HCT116 (cell line): ENCODE data around the gene RPL13. TPM values are rescaled to one million over a fixed set of nuclear protein-coding genes. Genes with fewer than 3 reads are reported as not detected.

Experiments used
- ATAC-seq: fragments of 200-7000 bp; cut with Tn5 transposase; 2 replicates; pipeline ENCODE4 v1.9.1; 2020; ENCODE audit warnings: mild to moderate bottlenecking, moderate library complexity
- BruUV-seq: library from RNA; stranded (reverse); fragments of 400-500 nt; replicated peaks from 2 replicates; lab custom pipeline; 2021; lab: Mats Ljungman, UMichigan
- CTCF ChIA-PET: fragments of 300-600 bp; sonication (Branson Sonifier 250); formaldehyde crosslinking; loops from one replicate; lab custom pipeline; 2021; ENCODE audit warnings: antibody characterized with exemption; lab: Charles Lee
- POLR2A ChIA-PET: fragments of 300-600, 350-600 bp; sonication (Branson Sonifier 250); formaldehyde crosslinking; loops from one replicate; lab custom pipeline; 2021; ENCODE audit warnings: antibody characterized with exemption; lab: Charles Lee
- RAD21 ChIA-PET, 2 experiments: fragments of 300-600 bp; sonication (Branson Sonifier 250); formaldehyde crosslinking; loops; one replicate each; lab custom pipeline; 2023; ENCODE audit warnings: low total read pairs in 2 of 2; ENCODE audit not compliant: uncharacterized antibody in 2 of 2, unreplicated experiment in 2 of 2, low non-redundant PET in 1 of 2; lab: Charles Lee
- DNase-seq: peaks from one replicate; pipeline ENCODE4 v3.0.0-alpha.2; 2010; ENCODE audit warnings: low read depth, low spot score
- H2AFZ ChIP-seq: fragments of 200-600 bp; shearing (Covaris generic), sonication (generic); 2 replicates; pipeline ENCODE4 v1.6.1; 2017; ENCODE audit warnings: low read depth, mixed run types, mixed read lengths, antibody characterized with exemption, low read length; ENCODE audit not compliant: poor library complexity, severe bottlenecking
- H3K27ac ChIP-seq: 2 replicates; pipeline ENCODE4 v1.5.1; 2012; ENCODE audit warnings: low read depth, low read length
- H3K27me3 ChIP-seq: fragments of 200-600 bp; sonication (generic); 2 replicates; pipeline ENCODE4 v1.6.1; 2016; ENCODE audit warnings: mixed run types, low read length, mixed read lengths; ENCODE audit not compliant: insufficient read depth
- H3K36me3 ChIP-seq, 2 experiments: fragments of 200-500 bp in 1 of 2; fragments of 200-600 bp in 1 of 2; sonication (Bioruptor generic) in 1 of 2; sonication (generic) in 1 of 2; 2 replicates each; pipeline versions ENCODE4 v1.5.1 to v1.6.1; 2014 to 2016; ENCODE audit warnings: low read length in 2 of 2, inconsistent platforms in 1 of 2, mixed read lengths in 1 of 2, mixed run types in 1 of 2; ENCODE audit not compliant: insufficient read depth in 2 of 2, control insufficient read depth in 1 of 2
- H3K4me1 ChIP-seq, 2 experiments: fragments of 200-600 bp in 1 of 2; sonication (generic) in 1 of 2; 2 replicates each; pipeline versions ENCODE4 v1.5.1 to v1.6.1; 2012 to 2017; ENCODE audit warnings: low read length in 2 of 2, inconsistent platforms in 1 of 2, mild to moderate bottlenecking in 1 of 2, mixed read lengths in 1 of 2, mixed run types in 1 of 2, moderate library complexity in 1 of 2; ENCODE audit not compliant: insufficient read depth in 2 of 2, control insufficient read depth in 1 of 2
- H3K4me2 ChIP-seq: fragments of 200-600 bp; sonication (generic); 2 replicates; pipeline ENCODE4 v1.6.1; 2017; ENCODE audit warnings: mixed run types, low read length, mixed read lengths
- H3K4me3 ChIP-seq, 2 experiments: fragments of 200-600 bp in 1 of 2; sonication (generic) in 1 of 2; replicated peaks in 1 of 2; 2 replicates each; pipeline ENCODE4 v1.5.1; 2011 to 2016; ENCODE audit warnings: low read length in 2 of 2, control low read depth in 1 of 2, low read depth in 1 of 2, mild to moderate bottlenecking in 1 of 2, mixed read lengths in 1 of 2, mixed run types in 1 of 2
- H3K79me2 ChIP-seq: fragments of 200-600 bp; sonication (generic); 2 replicates; pipeline ENCODE4 v1.6.1; 2017; ENCODE audit warnings: mild to moderate bottlenecking, mixed run types, low read length, moderate library complexity, mixed read lengths; ENCODE audit not compliant: insufficient read depth
- H3K9ac ChIP-seq: fragments of 200-600 bp; sonication (generic); 2 replicates; pipeline ENCODE4 v1.6.1; 2016; ENCODE audit warnings: low read length, mixed read lengths
- H3K9me2 ChIP-seq: fragments of 200-600 bp; sonication (generic), shearing (Covaris generic); 2 replicates; pipeline ENCODE4 v1.6.1; 2017; ENCODE audit warnings: mixed run types, mild to moderate bottlenecking, moderate library complexity; ENCODE audit not compliant: insufficient read depth
- H3K9me3 ChIP-seq, 2 experiments: fragments of 200-500 bp in 1 of 2; fragments of 200-600 bp in 1 of 2; sonication (Bioruptor generic) in 1 of 2; sonication (generic) in 1 of 2; 2 replicates each; pipeline ENCODE4 v1.6.1; 2014 to 2017; ENCODE audit warnings: low read length in 2 of 2, mixed read lengths in 2 of 2, inconsistent platforms in 1 of 2, low read depth in 1 of 2, mild to moderate bottlenecking in 1 of 2, mixed run types in 1 of 2, moderate library complexity in 1 of 2; ENCODE audit not compliant: control insufficient read depth in 1 of 2, insufficient read depth in 1 of 2
- H4K20me1 ChIP-seq: fragments of 200-600 bp; sonication (generic), shearing (Covaris generic); 2 replicates; pipeline ENCODE4 v1.6.1; 2017; ENCODE audit warnings: mixed run types, mild to moderate bottlenecking, moderate library complexity; ENCODE audit not compliant: insufficient read depth
- CBX3 ChIP-seq: IDR thresholded peaks from 2 replicates; pipeline ENCODE4 v1.6.1; 2012; ENCODE audit warnings: low read depth
- EGR1 ChIP-seq: IDR thresholded peaks from 2 replicates; pipeline ENCODE4 v1.6.1; 2012; ENCODE audit warnings: low read depth
- ELF1 ChIP-seq: IDR thresholded peaks from 2 replicates; pipeline ENCODE4 v1.6.1; 2012; ENCODE audit warnings: low read depth, borderline replicate concordance
- EZH2 ChIP-seq: fragments of 200-600 bp; sonication (generic); IDR thresholded peaks from 2 replicates; pipeline ENCODE4 v1.6.1; 2017; ENCODE audit warnings: antibody characterized with exemption, mixed run types
- FOSL1 ChIP-seq: IDR thresholded peaks from 2 replicates; pipeline ENCODE4 v1.6.1; 2012; ENCODE audit warnings: low read depth
- JUND ChIP-seq: IDR thresholded peaks from 2 replicates; pipeline ENCODE4 v1.6.1; 2012
- POLR2A ChIP-seq: IDR thresholded peaks from 2 replicates; pipeline ENCODE4 v1.7.0; 2011; ENCODE audit warnings: borderline replicate concordance; ENCODE audit not compliant: insufficient read depth, insufficient read length; ENCODE audit errors: extremely low read depth
- RAD21 ChIP-seq: IDR thresholded peaks from 2 replicates; pipeline ENCODE4 v1.6.1; 2012; ENCODE audit warnings: low read depth, mild to moderate bottlenecking
- REST ChIP-seq: IDR thresholded peaks from 2 replicates; pipeline ENCODE4 v1.6.1; 2012; ENCODE audit warnings: low read depth
- SP1 ChIP-seq: IDR thresholded peaks from 2 replicates; pipeline ENCODE4 v1.6.1; 2012; ENCODE audit warnings: low read depth
- TCF7L2 ChIP-seq: IDR thresholded peaks from 2 replicates; pipeline ENCODE4 v1.7.0; 2011; ENCODE audit warnings: borderline replicate concordance, inconsistent platforms; ENCODE audit not compliant: insufficient read depth, insufficient read length; ENCODE audit errors: extremely low read depth
- YY1 ChIP-seq: IDR thresholded peaks from 2 replicates; pipeline ENCODE4 v1.6.1; 2011; ENCODE audit warnings: low read length, low read depth, moderate library complexity, mild to moderate bottlenecking; ENCODE audit not compliant: insufficient replicate concordance; ENCODE audit errors: extremely low read depth
- ZFX ChIP-seq: fragments of 450-650 bp; IDR thresholded peaks from 2 replicates; pipeline ENCODE4 v1.6.1; 2017
- ZNF274 ChIP-seq: fragments of 200-500 bp; sonication (Bioruptor generic); IDR thresholded peaks from 2 replicates; pipeline ENCODE4 v1.6.1; 2014; ENCODE audit warnings: mild to moderate bottlenecking, low read depth, low read length, inconsistent platforms
- intact Hi-C: fragments of 100-400 bp; cut with micrococcal nuclease; formaldehyde crosslinking; loops from 2 replicates; pipeline ENCODE4 v1.10.0; 2022
- total RNA-seq: library from RNA; stranded (reverse); gene quantifications from one replicate; pipeline ENCODE4 v1.2.1, GENCODE V29; 2021; ENCODE audit not compliant: unreplicated experiment
- TF ChIP-seq, protein P1 (sequence below): IDR thresholded peaks from 2 replicates; pipeline ENCODE4 v1.6.1; 2012

The RPL13 gene
- total RNA-seq, 1 experiment from 2014 or later = 4,404 TPM

GRCh38 chr16:89512453-89512852, 48.0 kb upstream of the RPL13 start:
- intact Hi-C loops = no loop called here
- no peaks in the 10 kb centered on the region for H3K27me3 ChIP-seq
- POLR2A ChIA-PET = no interaction called here
- H3K79me2 ChIP-seq = peaks cover 71% of the 10 kb centered on the region
- TF ChIP-seq JUND (no peak), CBX3 (no peak), TCF7L2 (no peak), EZH2 (no peak), ELF1 (no peak), RAD21 (no peak), FOSL1 (no peak), ZFX (no peak), REST (no peak), SP1 (no peak), ZNF274 (no peak), EGR1 (no peak), POLR2A (no peak), YY1 (no peak)
- TF ChIP-seq, protein P1, sequence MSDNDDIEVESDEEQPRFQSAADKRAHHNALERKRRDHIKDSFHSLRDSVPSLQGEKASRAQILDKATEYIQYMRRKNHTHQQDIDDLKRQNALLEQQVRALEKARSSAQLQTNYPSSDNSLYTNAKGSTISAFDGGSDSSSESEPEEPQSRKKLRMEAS = no peak
- RAD21 ChIA-PET = no interaction called here
- no peaks in the 10 kb centered on the region for H3K9me3 ChIP-seq
- no peak for ATAC-seq
- no peak overlapping the region for H3K4me2 ChIP-seq
- H3K36me3 ChIP-seq = peaks cover 43 to 47% of the 10 kb centered on the region in 2 experiments
- H3K4me3 ChIP-seq = no peak overlapping the region
- no peaks in the 10 kb centered on the region for H4K20me1 ChIP-seq
- H2AFZ ChIP-seq = no peak overlapping the region
- DNase-seq = no peak
- no peaks in the 10 kb centered on the region for H3K9me2 ChIP-seq
- H3K4me1 ChIP-seq = peaks cover 4 to 14% of the 10 kb centered on the region in 2 experiments; a peak in 3 of 4 replicates
- H3K27ac ChIP-seq = no peak overlapping the region
- H3K9ac ChIP-seq = no peak overlapping the region
- CTCF ChIA-PET = no interaction called here
- BruUV-seq = no TSS peak
